HG02623 (cell line): ENCODE measurements around the gene RMI1.

Source experiments
- ATAC-seq: cut with Tn5 transposase; IDR thresholded peaks from one replicate; pipeline ENCODE4 v1.9.1; 2021; ENCODE audit warnings: moderate library complexity; ENCODE audit not compliant: unreplicated experiment

Gene RMI1

DNA sequence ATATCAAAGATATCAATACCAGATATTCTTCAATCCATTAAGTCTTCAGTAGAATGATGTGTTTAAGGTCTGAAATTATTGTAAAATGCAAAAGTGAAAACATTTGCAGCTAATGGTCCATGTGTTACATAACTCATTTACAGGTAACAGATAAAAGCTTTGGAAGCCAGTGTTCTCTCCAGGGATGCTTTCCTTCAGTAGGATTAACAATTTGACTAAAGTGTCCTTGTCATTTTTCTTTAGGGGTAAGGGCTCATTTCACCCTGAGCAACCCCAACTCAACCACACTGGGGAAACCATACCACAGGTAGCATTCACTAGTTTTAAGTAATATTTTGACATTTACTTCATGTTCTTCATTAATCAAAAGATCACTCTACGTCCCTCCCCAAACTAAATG lies 13.5 kb upstream of the RMI1 start:
- no peak for ATAC-seq

DNA sequence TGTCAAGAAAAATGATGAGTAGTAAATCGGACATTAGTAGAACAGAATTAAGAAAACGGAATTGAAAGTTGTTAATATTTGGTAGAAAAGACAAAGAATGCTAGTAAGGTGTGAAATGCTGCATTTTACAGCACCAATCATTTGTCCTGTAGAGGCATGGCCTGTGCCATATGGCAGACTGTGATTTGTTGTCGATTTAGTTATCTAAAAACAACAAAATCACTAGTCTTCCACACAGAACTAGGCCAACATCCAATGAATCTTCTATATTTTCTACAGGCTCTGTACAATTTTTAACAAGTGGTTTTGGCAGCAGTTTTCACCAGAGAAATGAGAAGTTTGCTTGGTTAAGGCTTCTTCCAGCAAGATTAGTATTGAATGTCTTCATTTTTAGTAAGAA lies 11.0 kb upstream of the RMI1 start:
- no peak for ATAC-seq

DNA sequence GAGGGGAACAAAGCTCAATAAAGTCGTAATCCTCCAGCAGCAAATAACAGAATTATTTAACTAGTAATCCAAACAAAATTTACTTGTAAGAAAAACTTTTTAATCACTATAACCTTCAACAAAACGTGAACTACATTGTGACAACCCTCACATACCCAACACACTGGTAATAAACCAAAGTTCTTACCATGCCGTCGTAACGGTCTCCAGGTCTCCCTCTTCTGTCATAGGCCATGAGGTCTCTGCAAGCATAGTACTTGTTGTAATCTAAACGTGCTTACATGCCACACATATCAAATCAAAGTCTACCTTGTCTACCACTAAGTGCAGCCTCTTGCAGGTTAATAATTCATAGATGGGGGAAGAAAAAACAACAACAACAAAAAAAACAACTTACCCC lies 9.1 kb upstream of the RMI1 start:
- ATAC-seq, result no peak

DNA sequence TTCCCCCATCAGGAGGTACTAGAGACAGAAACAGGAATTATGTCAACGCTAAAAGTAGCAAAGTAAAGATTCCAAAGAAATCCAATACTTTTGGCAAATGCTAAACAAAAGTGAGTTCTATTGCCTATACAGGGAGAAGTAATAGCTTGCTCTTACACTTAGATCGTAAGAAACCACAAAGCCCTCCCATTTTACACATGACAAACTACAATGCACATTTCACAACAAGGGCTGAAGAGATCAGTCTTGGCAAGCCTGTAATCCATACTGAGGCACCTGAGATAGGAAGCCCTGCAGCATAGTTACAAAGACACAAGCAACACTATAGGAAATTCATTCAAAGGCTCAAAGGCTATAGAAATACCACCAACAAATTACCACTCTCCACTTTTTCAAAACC lies 8.3 kb upstream of the RMI1 start:
- no peak for ATAC-seq

DNA sequence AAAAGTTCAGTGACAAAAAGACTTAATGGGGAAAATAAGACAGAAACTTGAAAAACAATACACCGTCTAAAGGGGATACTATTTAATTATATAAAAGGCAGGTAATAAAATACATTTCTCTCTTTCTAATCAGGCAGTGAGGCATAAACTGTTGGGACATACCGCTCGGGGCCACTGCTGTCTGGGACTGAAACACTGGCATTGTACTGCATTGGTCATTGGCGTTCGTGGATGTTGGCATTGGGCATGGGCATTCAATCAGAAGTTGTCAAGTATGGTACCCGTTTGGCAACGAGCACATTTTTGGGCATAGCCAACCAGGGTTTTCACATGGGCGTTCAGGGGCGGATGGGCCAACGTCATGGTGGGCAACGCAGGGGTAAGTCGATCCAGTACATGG lies 5.3 kb upstream of the RMI1 start:
- no peak for ATAC-seq

DNA sequence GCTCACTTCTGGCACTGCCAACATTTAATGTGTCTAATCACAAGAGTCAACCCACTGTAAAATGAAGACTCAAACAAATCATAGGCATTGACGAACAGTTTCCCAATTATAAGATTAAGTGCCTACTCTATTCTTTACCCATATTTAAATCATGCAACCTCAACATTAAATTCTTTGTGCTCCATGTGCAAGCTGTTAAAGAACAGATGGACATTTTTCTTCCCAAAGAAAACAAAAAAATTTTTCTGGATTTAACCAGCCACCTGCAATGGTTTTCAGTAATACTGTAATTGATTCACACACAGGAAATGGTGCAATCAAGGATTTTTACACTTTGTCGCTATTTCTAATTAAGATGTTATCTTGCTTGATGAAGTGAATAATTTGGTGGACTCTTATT lies 4.2 kb upstream of the RMI1 start:
- no peak for ATAC-seq

- no peak for ATAC-seq
These were observed 3.4 kb upstream of the RMI1 start for GRCh38 chr9:83977196-83977595.

DNA sequence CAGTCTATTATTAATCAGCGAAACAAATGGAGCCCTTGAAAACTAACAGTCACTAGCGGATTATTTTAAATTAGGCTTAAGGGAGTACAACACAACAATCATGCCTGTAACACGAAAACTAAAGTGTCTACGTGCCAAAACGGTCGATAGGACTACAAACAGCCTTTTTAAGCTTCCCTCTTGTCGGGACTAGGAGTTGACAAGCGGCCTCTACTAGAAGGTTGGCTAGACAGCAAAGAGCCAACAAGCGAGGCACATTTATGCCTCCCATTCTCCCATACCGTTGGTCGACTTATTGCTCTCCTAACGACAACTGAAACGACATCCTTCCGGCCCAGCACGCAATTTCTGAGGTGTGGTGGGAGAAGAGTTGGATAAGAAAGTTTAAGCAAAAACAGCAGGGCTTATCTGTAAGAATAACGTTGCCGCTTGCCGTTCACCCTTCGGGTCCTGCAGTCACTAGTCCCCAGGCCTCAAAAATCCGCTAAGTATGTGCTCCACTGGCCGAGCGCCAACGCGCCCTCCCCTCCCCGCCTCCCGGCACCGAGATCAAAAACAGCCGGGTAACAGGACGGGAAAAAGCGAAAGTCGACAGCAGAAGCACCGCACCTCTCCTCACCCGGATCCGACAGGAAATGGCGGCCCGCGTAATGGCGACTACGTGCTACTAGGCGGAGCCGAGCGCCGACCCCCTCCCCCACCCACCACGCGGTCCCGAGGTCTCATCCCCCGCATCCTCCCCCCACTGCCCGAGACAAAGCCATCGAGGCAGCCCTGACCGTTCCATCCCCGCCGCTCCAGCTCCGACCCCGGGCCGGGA lies 1.4 kb upstream of the RMI1 start:
- ATAC-seq, result peak; percentile 18

DNA sequence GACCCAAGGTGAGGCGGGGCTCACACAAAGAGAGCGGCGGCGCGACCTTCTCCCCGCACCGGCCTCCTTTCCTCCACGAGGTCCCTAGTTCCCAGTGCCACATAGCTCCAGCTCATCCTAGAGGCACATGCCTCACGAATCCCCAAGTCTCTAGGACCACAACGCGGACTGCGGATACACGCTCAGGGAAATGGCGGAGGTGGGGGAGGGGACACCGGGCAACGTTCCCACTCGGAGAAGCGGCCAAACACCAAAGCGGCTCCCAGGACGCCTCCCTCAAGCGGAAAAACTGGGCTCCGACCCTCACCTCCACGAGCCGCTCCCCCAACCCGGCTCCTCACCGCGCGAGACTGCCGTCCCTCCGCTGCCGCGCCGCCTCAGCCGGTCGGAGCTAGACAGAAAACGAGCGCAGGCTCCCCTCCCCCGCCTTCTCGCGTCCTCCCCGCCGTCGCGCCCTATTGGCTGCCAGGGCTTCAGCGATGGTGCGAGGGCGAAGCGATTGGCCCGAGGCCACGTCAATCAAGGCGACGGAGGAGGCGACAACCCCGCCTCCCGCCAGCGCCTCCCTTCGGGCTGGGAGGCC lies 702 bp upstream of the RMI1 start, which contains the start of gene HNRNPK:
Gene HNRNPK (minus strand): TSS at position 404 of the 583 bp plus-strand sequence. CDS start 1,963 bp downstream, outside the sequence.
- ATAC-seq, result peak; percentile 77

- no peak for ATAC-seq
These were observed 694 bp downstream of the RMI1 start for GRCh38 chr9:83981126-83981871.

DNA sequence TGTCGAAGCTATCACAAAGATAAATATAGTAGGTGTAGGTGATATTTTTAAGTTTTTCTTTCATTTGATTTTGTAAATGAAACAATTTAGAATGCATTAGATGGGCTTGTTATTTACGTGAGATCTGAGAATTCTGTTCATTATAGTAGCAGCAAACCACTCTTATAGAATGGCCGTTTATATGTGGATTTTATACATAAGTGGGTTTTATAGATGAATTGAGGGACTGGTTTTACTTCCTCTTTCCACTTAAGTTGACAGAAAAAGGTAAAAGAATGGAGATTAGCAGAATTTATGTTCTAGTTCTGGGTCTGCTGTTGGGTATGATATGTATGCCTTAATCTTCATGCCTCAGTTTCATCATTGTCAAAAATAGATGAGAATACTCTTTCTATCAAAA lies 5.6 kb downstream of the RMI1 start:
- ATAC-seq, result peak; percentile 44

GRCh38 chr9:83986765-83987401 lies 6.3 kb downstream of the RMI1 start:
- ATAC-seq, result no peak

GRCh38 chr9:83987402-83987791 lies 6.8 kb downstream of the RMI1 start:
- ATAC-seq, result no peak

GRCh38 chr9:83988411-83988810 lies 7.8 kb downstream of the RMI1 start:
- no peak for ATAC-seq

DNA sequence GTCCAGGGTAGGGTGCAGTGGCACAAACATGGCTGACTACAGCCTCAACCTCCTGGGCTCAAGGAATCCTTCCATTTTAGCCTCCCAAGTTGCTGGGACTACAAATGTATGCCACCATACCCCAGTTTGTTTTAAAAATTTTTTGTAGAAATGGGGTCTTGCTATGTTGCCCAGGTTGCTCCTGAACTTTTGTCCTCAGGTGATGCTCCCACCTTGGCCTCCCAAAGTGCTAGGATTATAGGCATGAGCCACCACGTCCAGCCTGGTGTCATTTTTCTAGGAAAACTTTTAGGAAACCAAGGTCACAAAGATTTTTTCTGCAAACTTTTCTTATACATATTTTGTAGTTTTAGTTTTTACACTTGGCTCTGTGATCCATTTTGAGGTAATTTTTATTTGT lies 10.8 kb downstream of the RMI1 start:
- no peak for ATAC-seq

GRCh38 chr9:83992407-83992806 lies 11.8 kb downstream of the RMI1 start:
- ATAC-seq, result no peak

DNA sequence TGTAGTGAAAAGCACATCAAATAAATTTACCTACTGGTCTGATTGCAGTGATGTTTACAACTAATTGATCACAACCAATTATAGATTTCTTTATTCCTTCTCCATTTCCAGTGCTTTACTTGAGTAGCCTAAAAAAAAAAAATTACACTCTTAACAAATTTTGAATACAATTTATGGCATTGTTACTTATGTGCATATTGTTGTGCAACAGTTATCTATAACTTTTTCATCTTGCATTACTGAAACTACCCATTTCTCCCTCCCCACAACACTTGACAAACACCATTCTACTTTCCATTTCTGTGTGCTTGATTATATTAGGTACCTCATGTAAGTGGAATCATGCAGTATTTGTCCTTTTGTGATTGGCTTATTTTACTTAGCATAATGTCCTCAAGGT lies 12.3 kb downstream of the RMI1 start:
- no peak for ATAC-seq

DNA sequence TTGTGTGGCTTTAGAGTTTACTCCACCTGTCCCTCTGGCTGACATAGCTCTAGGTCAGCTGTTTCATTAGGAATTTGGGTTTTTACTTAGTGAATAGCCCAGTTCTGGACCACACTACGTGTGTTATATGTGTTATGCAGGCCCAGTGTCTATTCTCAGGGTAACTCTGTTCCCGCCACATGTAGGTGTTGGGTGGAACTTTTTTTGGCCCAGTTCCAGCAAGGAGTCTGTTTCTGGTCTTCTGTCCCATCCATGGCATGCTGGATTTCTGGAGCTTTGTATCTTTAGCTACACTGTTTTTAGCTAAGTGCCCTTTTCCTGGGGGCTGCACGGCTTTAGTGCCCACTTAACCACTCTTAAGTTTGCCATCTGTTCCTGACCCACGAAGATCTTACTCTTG lies 15.5 kb downstream of the RMI1 start:
- no peak for ATAC-seq

GRCh38 chr9:83999141-83999918 lies 18.7 kb downstream of the RMI1 start:
- no peak for ATAC-seq

DNA sequence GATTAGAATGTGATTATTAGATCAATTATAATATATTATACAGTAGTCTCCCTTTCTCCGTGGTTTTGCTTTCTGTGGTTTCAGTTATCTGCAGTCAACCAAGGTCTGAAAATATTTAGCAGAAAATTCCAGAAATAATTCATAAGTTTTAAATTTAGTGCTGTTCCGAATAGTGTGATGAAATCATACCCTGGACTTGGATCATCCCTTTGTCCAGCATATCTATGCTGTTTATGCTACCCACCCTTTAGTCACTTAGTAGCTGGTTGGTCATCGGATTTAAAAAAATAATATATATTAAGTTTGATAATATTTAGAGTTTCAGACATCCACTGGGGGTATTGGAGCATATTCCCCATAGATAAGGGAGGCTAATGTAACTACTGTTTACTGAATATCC lies 19.6 kb downstream of the RMI1 start:
- ATAC-seq, result no peak

DNA sequence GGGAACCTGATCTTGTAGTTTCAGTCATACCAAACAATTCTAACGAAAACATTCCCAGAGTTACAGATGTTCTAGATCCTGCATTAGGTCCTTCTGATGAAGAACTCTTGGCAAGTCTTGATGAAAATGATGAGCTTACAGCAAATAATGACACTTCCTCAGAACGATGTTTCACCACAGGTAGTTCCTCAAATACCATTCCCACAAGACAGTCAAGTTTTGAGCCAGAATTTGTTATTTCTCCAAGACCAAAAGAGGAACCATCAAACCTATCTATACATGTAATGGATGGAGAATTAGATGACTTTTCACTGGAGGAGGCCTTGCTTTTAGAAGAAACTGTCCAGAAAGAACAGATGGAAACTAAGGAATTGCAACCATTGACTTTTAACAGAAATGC lies 21.0 kb downstream of the RMI1 start:
- no peak for ATAC-seq
